Aorta (tissue), 5 donors: Measurements from ENCODE around the gene CPNE6. TPM values are rescaled to one million over a fixed set of nuclear protein-coding genes. Genes with fewer than 3 reads are reported as not detected.

Source experiments
- ATAC-seq: fragments of 200-7000 bp; cut with Tn5 transposase; one replicate; pipeline ENCODE4 v1.9.1; 2022; ENCODE audit warnings: moderate library complexity; ENCODE audit not compliant: low FRiP score
- DNase-seq, 2 donors: peaks; one replicate each; pipeline ENCODE4 v3.0.0-alpha.2; 2020
- H3K27ac ChIP-seq, 2 donors: one replicate each; pipeline ENCODE4 v1.5.1; 2013; ENCODE audit warnings: low read length in 2 of 2, mild to moderate bottlenecking in 2 of 2, moderate library complexity in 2 of 2, control low read depth in 1 of 2, inconsistent platforms in 1 of 2, low read depth in 1 of 2
- H3K27me3 ChIP-seq, 2 donors: one replicate each; pipeline ENCODE4 v1.6.1; 2013; ENCODE audit warnings: control low read depth in 1 of 2, low read length in 1 of 2, mild to moderate bottlenecking in 1 of 2, moderate library complexity in 1 of 2; ENCODE audit not compliant: insufficient read depth in 2 of 2, control insufficient read depth in 1 of 2
- H3K36me3 ChIP-seq, 2 donors: one replicate each; pipeline ENCODE4 v1.6.1; 2013; ENCODE audit warnings: control low read depth in 1 of 2, low read length in 1 of 2, mild to moderate bottlenecking in 1 of 2; ENCODE audit not compliant: insufficient read depth in 2 of 2, control insufficient read depth in 1 of 2
- H3K4me1 ChIP-seq, 2 donors: one replicate each; pipeline ENCODE4 v1.6.1; 2013; ENCODE audit warnings: low read length in 2 of 2, control low read depth in 1 of 2, mild to moderate bottlenecking in 1 of 2, moderate library complexity in 1 of 2; ENCODE audit not compliant: insufficient read depth in 2 of 2, control insufficient read depth in 1 of 2
- H3K4me3 ChIP-seq, 2 donors: one replicate each; pipeline ENCODE4 v1.5.1; 2013; ENCODE audit warnings: low read length in 2 of 2, control low read depth in 1 of 2, mild to moderate bottlenecking in 1 of 2
- H3K9me3 ChIP-seq: one replicate; pipeline ENCODE4 v1.6.1; 2013; ENCODE audit warnings: mild to moderate bottlenecking, low read length; ENCODE audit not compliant: control insufficient read depth
- WGBS, 2 donors: extraction: QIAGEN DNeasy Blood & Tissue Kit; methylation state at CpG; one replicate each; pipeline ENCODE4 v1.1.7; 2013; 5-methylcytosine and 5-hydroxymethylcytosine counted together
- intact Hi-C, 2 donors: fragments of 100-400 bp; cut with DNase I; formaldehyde crosslinking; loops; one replicate each; pipeline versions ENCODE4 v1.14.2 to v1.15.0; 2022
- polyA plus RNA-seq, 2 donors: library from polyadenylated mRNA; stranded (reverse); fragments of 200-250 nt; gene quantifications; one replicate each; pipeline ENCODE4 v1.2.3, GENCODE V29; 2013
- total RNA-seq, 2 donors: library from RNA; stranded (reverse); fragmentation: NEBNext Ultra II Directional; extraction: Animal tissue kit (Norgen Biotek cat#: 25700); gene quantifications; one replicate each; pipeline ENCODE4 v1.2.1, GENCODE V29; 2021
- donor health status: healthy with polysubstance abuse.
- donor health status: Bipolar disorder and iron deficiency.
- donor health status: DM: no; HTN: no; CAD: no.
- donor health status: DM: no; HTN: no; CAD: no.
- donor health status: DM: yes; HTN: yes; CAD: no.

CPNE6 gene
- total and polyA plus RNA-seq, 4 donors = 0.03 to 0.99 (median 0.48) TPM

- DNase-seq = no peak
- intact Hi-C loops = no loop called here
- no peaks in the 10 kb centered on the region for H3K9me3 ChIP-seq
- H3K27me3 ChIP-seq = peaks cover 0 to 4% of the 10 kb centered on the region in 2 donors
- H3K27ac ChIP-seq = no peak overlapping the region
- no peaks in the 10 kb centered on the region for H3K36me3 ChIP-seq
- no peaks in the 10 kb centered on the region for H3K4me1 ChIP-seq
- WGBS, 2 donors = 93 to 99% methylated on average over 9 of the region's 9 CpGs
- H3K4me3 ChIP-seq = no peak overlapping the region
- ATAC-seq = no peak
Measured at GRCh38 chr14:24079491-24080141, 8.3 kb downstream of the CPNE6 start.

GRCh38 chr14:24080142-24080530 is 8.8 kb downstream of the CPNE6 start:
- WGBS, 2 donors = 79 to 83% methylated on average over 6 of the region's 6 CpGs
- intact Hi-C loops = no loop called here
- ATAC-seq = no peak

GRCh38 chr14:24080888-24081738 is 9.8 kb downstream of the CPNE6 start:
- DNase-seq = peak; percentile 75 to 81
- H3K27ac ChIP-seq = no peak overlapping the region
- intact Hi-C loops = no loop called here
- H3K4me3 ChIP-seq = peak overlapping the region; percentile 21 to 58
- H3K9me3 ChIP-seq = no peaks in the 10 kb centered on the region
- WGBS, 2 donors = 0 to 1% methylated on average over 69 to 74 of the region's 74 CpGs
- H3K27me3 ChIP-seq = peaks cover 0 to 4% of the 10 kb centered on the region in 2 donors
- H3K4me1 ChIP-seq = no peaks in the 10 kb centered on the region
- peak; percentile 54 for ATAC-seq
- H3K36me3 ChIP-seq = no peaks in the 10 kb centered on the region

More at GRCh38 chr14:24080142-24080530, 8.8 kb downstream of the CPNE6 start:
- no peak overlapping the region for H3K27ac ChIP-seq
- no peaks in the 10 kb centered on the region for H3K9me3 ChIP-seq
- H3K4me3 ChIP-seq = no peak overlapping the region
- H3K4me1 ChIP-seq = no peaks in the 10 kb centered on the region
- no peak for DNase-seq
- H3K27me3 ChIP-seq = peaks cover 0 to 4% of the 10 kb centered on the region in 2 donors
- no peaks in the 10 kb centered on the region for H3K36me3 ChIP-seq

GRCh38 chr14:24081739-24082211 is 10.4 kb downstream of the CPNE6 start:
- intact Hi-C loops = no loop called here
- no peak for DNase-seq
- H3K36me3 ChIP-seq = no peaks in the 10 kb centered on the region
- no peak for ATAC-seq
- H3K27me3 ChIP-seq = peaks cover 0 to 3% of the 10 kb centered on the region in 2 donors
- peak overlapping the region in 1 of 2 donors; percentile 58 for H3K4me3 ChIP-seq
- H3K9me3 ChIP-seq = no peaks in the 10 kb centered on the region
- H3K4me1 ChIP-seq = no peaks in the 10 kb centered on the region
- H3K27ac ChIP-seq = no peak overlapping the region
- WGBS, 2 donors = 33 to 37% methylated on average over 23 to 26 of the region's 26 CpGs

GRCh38 chr14:24082411-24083080 is 11.2 kb downstream of the CPNE6 start:
- no peaks in the 10 kb centered on the region for H3K27me3 ChIP-seq
- intact Hi-C loops = no loop called here
- H3K36me3 ChIP-seq = no peaks in the 10 kb centered on the region
- ATAC-seq (no peak), DNase-seq (peak in 1 of 2 donors; percentile 36)
- no peaks in the 10 kb centered on the region for H3K4me1 ChIP-seq
- WGBS, 2 donors = 94% methylated on average over 5 of the region's 5 CpGs
- no peak overlapping the region for H3K4me3 ChIP-seq
- H3K9me3 ChIP-seq = no peaks in the 10 kb centered on the region
- H3K27ac ChIP-seq = no peak overlapping the region

- WGBS, 2 donors = 91 to 96% methylated on average over 3 of the region's 3 CpGs
- H3K9me3 ChIP-seq = no peaks in the 10 kb centered on the region
- no peak overlapping the region for H3K4me3 ChIP-seq
- H3K36me3 ChIP-seq = no peaks in the 10 kb centered on the region
- no peak for DNase-seq
- no peak overlapping the region for H3K27ac ChIP-seq
- H3K27me3 ChIP-seq = no peaks in the 10 kb centered on the region
- ATAC-seq = no peak
- H3K4me1 ChIP-seq = no peaks in the 10 kb centered on the region
- intact Hi-C loops = no loop called here
Measured at GRCh38 chr14:24083462-24083861, 12.1 kb downstream of the CPNE6 start.

- Histone ChIP-seq H3K4me1 (no peaks in the 10 kb centered on the region), H3K36me3 (no peaks in the 10 kb centered on the region), H3K27ac (no peak overlapping the region), H3K9me3 (no peaks in the 10 kb centered on the region), H3K27me3 (no peaks in the 10 kb centered on the region), H3K4me3 (no peak overlapping the region)
- DNase-seq = peak; percentile 1 to 32
- 92 to 95% methylated on average over 2 of the region's 2 CpGs for WGBS, 2 donors
- no peak for ATAC-seq
- intact Hi-C loops = no loop called here
Measured at GRCh38 chr14:24084440-24084839, 13.1 kb downstream of the CPNE6 start.

GRCh38 chr14:24085215-24085614 is 13.9 kb downstream of the CPNE6 start:
- Histone ChIP-seq H3K27ac (no peak overlapping the region), H3K4me1 (no peaks in the 10 kb centered on the region), H3K27me3 (no peaks in the 10 kb centered on the region), H3K36me3 (no peaks in the 10 kb centered on the region), H3K9me3 (no peaks in the 10 kb centered on the region), H3K4me3 (no peak overlapping the region)
- ATAC-seq = no peak
- no peak for DNase-seq
- 91 to 96% methylated on average over 3 of the region's 3 CpGs for WGBS, 2 donors
- intact Hi-C loops = no loop called here
